ENCODE measurements around the gene OXT. TPM values are rescaled to one million over a fixed set of nuclear protein-coding genes. Genes with fewer than 3 reads are reported as not detected.

OXT gene
- total RNA-seq, 1 experiment from 2014 or later = not detected

Other genes with a start within 250 kb of the OXT start
- gene PCED1A, start 231.0 kb upstream of the OXT start, total RNA-seq (2014; rRNA removed; shearing (Covaris generic); ENCODE audit: low replicate concordance) = 31.8 and 37.3 TPM in 2 replicates
- 47.5 and 50.6 TPM in 2 replicates for gene VPS16, start 230.9 kb upstream of the OXT start, total RNA-seq (2014; rRNA removed; shearing (Covaris generic); ENCODE audit: low replicate concordance)
- 16.9 and 26.9 TPM in 2 replicates for gene PTPRA, start 198.1 kb upstream of the OXT start, total RNA-seq (2014; rRNA removed; shearing (Covaris generic); ENCODE audit: low replicate concordance)
- not detected in 2 replicates for gene GNRH2, start 28.0 kb upstream of the OXT start, total RNA-seq (2014; rRNA removed; shearing (Covaris generic); ENCODE audit: low replicate concordance)
- gene MRPS26, start 25.6 kb upstream of the OXT start, total RNA-seq (2014; rRNA removed; shearing (Covaris generic); ENCODE audit: low replicate concordance) = 131 and 216 TPM in 2 replicates
- gene AVP, start 13.1 kb downstream of the OXT start, total RNA-seq (2014; rRNA removed; shearing (Covaris generic); ENCODE audit: low replicate concordance) = not detected in 2 replicates
- 6.4 and 7.1 TPM in 2 replicates for gene FASTKD5, start 88.2 kb downstream of the OXT start, total RNA-seq (2014; rRNA removed; shearing (Covaris generic); ENCODE audit: low replicate concordance)
- 3.6 and 6.3 TPM in 2 replicates for gene UBOX5, start 88.2 kb downstream of the OXT start, total RNA-seq (2014; rRNA removed; shearing (Covaris generic); ENCODE audit: low replicate concordance)
- 1.9 and 4.6 TPM in 2 replicates for gene LZTS3, start 101.9 kb downstream of the OXT start, total RNA-seq (2014; rRNA removed; shearing (Covaris generic); ENCODE audit: low replicate concordance)
- gene DDRGK1, start 133.1 kb downstream of the OXT start, total RNA-seq (2014; rRNA removed; shearing (Covaris generic); ENCODE audit: low replicate concordance) = 51.5 and 57.1 TPM in 2 replicates
- gene ITPA, start 137.9 kb downstream of the OXT start, total RNA-seq (2014; rRNA removed; shearing (Covaris generic); ENCODE audit: low replicate concordance) = 103 and 121 TPM in 2 replicates
- gene SLC4A11, start 167.6 kb downstream of the OXT start, total RNA-seq (2014; rRNA removed; shearing (Covaris generic); ENCODE audit: low replicate concordance) = 0.17 and 2.1 TPM in 2 replicates

All from Caki2 (cell line).